C4-2B (cell line): ENCODE measurements around the gene PLA2G4E.

Source experiments
- H3K27ac ChIP-seq: fragments of 450-650 bp; 2 replicates; pipeline ENCODE4 v1.5.1; 2017
- ZFX ChIP-seq: fragments of 450-650 bp; IDR thresholded peaks from 2 replicates; pipeline ENCODE4 v1.6.1; 2017
- TF ChIP-seq, protein P1 (sequence below): fragments of 450-650 bp; conservative IDR thresholded peaks from 2 replicates; pipeline ENCODE4 v1.5.1; 2017; ENCODE audit warnings: mild to moderate bottlenecking

The PLA2G4E gene

DNA sequence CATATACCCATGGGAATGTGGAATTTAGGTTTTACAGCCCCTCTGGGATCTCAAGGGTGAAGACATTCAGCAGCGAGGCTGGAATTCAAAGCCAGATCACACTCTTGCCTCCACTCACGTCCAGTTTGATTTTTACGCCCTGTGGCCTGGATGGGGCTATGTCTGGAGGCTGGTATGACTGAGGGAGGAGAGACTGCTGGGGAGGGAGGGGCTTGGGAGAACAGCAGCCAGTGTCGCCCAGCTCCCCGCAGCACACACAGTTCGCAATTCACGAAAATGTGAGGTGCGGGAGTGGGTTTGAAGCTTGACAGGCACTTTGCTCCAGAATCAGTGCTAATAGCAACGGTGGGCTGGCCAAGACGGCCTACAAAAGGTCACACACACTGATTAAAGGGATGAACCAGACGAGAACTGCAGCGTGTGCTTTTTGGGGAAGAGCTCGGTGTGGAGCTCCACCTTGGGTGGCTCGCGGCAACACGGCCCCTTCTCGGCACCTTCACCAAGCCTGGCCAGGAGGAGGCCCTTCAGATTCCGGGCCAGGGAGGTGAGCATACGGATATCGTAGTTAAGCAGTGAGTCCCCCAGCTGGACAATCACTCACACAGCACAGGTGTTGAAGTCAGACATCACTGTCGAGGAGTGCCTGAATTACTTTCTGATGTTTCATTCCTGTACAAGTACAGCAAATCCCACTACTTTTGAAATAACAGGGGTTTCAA, 64.9 kb downstream of the PLA2G4E start:
- TF ChIP-seq ZFX, result no peak
- TF ChIP-seq, protein P1, sequence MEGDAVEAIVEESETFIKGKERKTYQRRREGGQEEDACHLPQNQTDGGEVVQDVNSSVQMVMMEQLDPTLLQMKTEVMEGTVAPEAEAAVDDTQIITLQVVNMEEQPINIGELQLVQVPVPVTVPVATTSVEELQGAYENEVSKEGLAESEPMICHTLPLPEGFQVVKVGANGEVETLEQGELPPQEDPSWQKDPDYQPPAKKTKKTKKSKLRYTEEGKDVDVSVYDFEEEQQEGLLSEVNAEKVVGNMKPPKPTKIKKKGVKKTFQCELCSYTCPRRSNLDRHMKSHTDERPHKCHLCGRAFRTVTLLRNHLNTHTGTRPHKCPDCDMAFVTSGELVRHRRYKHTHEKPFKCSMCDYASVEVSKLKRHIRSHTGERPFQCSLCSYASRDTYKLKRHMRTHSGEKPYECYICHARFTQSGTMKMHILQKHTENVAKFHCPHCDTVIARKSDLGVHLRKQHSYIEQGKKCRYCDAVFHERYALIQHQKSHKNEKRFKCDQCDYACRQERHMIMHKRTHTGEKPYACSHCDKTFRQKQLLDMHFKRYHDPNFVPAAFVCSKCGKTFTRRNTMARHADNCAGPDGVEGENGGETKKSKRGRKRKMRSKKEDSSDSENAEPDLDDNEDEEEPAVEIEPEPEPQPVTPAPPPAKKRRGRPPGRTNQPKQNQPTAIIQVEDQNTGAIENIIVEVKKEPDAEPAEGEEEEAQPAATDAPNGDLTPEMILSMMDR, result no peak
- H3K27ac ChIP-seq, result no peak overlapping the region

DNA sequence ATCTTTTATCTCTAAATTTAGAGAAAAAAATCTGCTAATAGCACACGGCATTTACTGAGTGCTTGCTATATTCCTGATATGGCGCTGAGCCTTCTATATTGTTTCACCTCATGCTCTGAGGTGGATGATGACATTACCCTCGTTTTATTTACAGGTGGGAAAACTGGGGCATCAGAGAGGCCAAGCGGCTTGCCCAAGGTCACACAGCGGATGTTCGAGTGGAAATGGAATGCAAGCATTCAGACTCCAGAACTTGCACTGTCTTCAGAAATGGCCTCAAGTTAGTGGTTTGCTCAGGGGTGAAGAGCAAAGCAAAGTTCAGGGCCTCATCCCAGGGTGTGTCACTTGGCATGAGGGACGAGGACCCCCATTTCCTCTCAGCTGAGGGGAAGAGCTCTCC, 65.7 kb downstream of the PLA2G4E start:
- H3K27ac ChIP-seq, result no peak overlapping the region
- TF ChIP-seq, protein P1, result no peak
- no peak for TF ChIP-seq ZFX

DNA sequence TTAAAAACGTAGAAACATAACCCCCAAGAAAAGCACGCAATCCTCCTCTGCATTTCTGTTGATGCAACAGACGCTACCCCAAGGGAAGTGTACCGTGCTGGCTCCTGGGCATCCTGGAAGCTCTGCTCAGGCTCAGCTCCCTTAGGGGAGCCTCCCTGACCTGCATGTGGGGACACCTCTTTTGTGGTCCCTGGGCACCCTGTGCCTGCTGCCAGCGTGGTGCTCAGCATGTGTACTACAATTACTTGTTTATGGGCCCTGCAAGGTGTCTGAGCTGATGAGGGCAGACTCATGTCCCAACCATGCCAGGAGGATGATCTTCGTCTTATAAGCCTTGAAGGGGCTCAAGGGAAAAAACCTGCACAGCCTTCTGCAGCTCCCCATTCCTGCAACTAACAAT, 66.8 kb downstream of the PLA2G4E start:
- TF ChIP-seq, protein P1, result no peak
- no peak for TF ChIP-seq ZFX
- H3K27ac ChIP-seq, result no peak overlapping the region

DNA sequence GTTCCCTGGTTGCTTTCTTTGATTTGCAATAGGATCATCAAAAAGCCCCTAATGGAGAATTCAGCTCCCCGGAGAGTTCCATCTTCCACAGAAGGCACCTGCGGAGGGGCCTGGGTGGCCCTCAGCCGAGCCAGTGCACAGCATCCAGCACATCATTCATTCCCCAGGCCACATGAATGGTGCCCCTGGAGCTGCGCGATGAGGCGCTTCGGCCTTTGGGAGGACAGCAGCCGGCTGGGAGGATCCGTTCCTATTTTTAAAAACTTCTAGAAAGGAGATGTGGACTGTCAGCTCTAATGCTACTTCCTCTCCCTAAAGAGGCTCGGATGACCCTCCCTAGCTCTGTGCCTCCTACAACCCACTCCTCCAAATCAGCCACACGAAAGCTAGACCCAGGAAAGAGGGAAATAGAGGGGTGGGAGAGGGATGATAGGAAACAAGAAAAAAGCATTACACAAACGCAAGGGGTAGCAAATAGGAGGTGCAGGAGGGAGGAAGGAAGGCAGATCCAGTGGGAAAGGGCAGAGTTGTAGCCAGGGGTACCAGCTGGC, 68.8 kb downstream of the PLA2G4E start:
- H3K27ac ChIP-seq, result no peak overlapping the region

DNA sequence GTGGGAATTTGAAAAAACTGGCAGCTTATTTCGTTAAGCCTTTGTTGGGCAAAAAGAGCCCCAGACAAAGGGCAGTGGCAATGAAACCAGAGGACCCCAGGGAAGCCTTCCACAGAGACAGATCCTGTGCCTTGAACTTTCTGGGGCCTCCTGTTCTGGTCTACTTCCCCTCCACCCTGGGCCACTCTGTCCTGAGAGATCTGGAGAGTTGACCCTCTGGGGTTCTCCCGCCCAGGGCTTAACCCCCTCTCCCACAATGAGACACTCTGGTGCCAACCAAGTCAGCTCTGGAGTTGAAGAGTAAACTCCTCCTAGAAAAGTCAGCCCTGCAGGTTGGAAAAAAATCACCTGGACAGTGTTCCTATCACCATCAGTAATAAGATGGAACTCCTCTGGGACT, 69.3 kb downstream of the PLA2G4E start:
- no peak for TF ChIP-seq ZFX
- TF ChIP-seq, protein P1, result no peak
- H3K27ac ChIP-seq, result no peak overlapping the region

More for the DNA sequence above, 68.8 kb downstream of the PLA2G4E start:
- TF ChIP-seq ZFX, result no peak
- TF ChIP-seq, protein P1, result no peak

DNA sequence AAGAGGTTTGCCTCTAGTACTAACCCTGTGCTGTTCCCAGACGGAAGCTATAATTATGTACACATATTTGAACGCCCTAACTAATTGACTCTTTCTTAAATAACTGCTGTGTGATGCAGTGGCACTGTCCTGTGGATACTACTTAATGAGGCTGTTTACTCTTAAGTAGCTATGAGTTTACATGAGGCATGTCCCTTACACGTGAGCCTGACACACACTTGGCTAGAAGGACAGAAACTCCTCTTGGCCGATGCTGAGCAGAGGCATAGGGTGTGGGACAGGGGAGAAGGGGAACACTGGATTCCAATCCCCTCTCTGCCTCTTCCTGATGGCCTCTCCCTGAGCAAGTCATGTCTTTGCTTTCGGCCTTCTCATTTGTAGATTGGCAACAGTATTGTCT, 70.4 kb downstream of the PLA2G4E start:
- no peak overlapping the region for H3K27ac ChIP-seq
- no peak for TF ChIP-seq ZFX
- TF ChIP-seq, protein P1, result no peak

DNA sequence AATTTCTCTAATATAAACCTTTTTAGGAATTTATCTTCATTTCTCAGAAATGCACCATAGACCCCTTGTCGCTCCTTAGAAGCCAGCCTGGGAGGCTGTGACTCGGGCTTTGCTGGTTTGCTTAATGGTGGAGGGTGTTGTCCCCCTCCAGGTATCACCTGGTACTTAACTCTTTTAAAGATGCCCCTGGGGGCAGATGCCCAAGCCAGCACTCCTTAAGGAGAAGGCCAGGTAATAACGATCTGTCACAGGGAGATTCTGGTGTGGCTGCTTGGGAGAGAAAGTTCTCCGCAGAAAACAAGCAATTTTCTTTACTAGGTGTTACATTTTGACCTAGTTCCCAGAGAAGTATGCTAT, 70.7 kb downstream of the PLA2G4E start:
- no peak overlapping the region for H3K27ac ChIP-seq
- no peak for TF ChIP-seq ZFX
- TF ChIP-seq, protein P1, result no peak
